ENCODE results near the gene RNF5.

DNA sequence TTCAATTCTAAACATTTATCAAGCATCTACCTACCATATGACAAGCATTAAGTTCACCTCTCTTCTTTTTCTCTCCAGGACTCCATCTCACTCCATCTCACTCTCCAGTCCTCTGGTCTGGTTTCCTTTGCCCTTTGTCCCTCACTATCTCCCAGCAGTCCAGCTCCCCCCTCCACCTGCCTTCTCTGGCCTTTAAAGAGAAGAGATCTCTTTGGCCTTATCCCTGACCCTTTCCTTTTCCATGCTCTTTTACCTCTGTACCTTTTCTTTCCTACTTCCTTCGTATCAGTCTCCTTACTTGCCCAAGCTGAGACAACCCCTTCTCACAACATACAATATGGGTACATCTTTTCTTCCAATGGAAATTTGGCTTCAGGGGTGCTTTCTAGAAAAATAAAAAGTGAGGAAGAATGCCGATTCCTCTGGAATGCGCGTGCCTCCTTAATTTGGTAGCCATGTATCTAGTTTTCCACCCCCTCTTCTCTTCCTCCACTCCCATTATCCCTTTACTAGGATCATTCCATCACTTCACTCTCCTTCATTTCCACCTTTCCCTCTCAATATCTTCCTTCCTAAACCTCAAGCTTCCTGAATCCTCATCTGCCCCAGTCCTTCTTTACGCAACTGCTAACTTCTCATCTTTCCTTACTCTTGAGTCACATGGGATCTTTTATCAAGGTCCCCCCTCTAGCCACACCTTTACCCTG, 1.6 kb upstream of the RNF5 start:
- TF ChIP-seq, protein P1, sequence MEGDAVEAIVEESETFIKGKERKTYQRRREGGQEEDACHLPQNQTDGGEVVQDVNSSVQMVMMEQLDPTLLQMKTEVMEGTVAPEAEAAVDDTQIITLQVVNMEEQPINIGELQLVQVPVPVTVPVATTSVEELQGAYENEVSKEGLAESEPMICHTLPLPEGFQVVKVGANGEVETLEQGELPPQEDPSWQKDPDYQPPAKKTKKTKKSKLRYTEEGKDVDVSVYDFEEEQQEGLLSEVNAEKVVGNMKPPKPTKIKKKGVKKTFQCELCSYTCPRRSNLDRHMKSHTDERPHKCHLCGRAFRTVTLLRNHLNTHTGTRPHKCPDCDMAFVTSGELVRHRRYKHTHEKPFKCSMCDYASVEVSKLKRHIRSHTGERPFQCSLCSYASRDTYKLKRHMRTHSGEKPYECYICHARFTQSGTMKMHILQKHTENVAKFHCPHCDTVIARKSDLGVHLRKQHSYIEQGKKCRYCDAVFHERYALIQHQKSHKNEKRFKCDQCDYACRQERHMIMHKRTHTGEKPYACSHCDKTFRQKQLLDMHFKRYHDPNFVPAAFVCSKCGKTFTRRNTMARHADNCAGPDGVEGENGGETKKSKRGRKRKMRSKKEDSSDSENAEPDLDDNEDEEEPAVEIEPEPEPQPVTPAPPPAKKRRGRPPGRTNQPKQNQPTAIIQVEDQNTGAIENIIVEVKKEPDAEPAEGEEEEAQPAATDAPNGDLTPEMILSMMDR (IDR thresholded peaks at IDR 0.05) = no peak
- TF ChIP-seq POLR2A (IDR thresholded peaks at IDR 0.05) = no peak

Data from esophagus squamous epithelium (tissue), 4 donors.